WTC11 (cell line): Measurements from ENCODE around the gene CLUH. TPM values are rescaled to one million over a fixed set of nuclear protein-coding genes. Genes with fewer than 3 reads are reported as not detected.

ENCODE experiments used
- ATAC-seq: fragments of 200-7000 bp; cut with Tn5 transposase; 2 replicates; pipeline ENCODE4 v1.10.0; 2021; ENCODE audit warnings: mild to moderate bottlenecking, moderate library complexity
- CTCF ChIA-PET: fragments of 300-600 bp; sonication (Branson Sonifier 250); formaldehyde crosslinking; loops from one replicate; lab custom pipeline; 2021; ENCODE audit warnings: antibody characterized with exemption; lab: Charles Lee
- POLR2A ChIA-PET: fragments of 350-600 bp; sonication (Branson Sonifier 250); formaldehyde crosslinking; loops from one replicate; lab custom pipeline; 2021; ENCODE audit warnings: antibody characterized with exemption; lab: Charles Lee
- DNase-seq: peaks from one replicate; pipeline ENCODE4 v3.0.0; 2021; ENCODE audit warnings: low spot score
- H3K27ac Mint-ChIP-seq: 2 replicates; pipeline ENCODE4 v1.8.0; 2021; ENCODE audit warnings: mixed read lengths
- H3K27me3 Mint-ChIP-seq: 2 replicates; pipeline ENCODE4 v1.8.0; 2021; ENCODE audit warnings: low read depth, mild to moderate bottlenecking, moderate library complexity, mixed read lengths
- H3K36me3 Mint-ChIP-seq: 2 replicates; pipeline ENCODE4 v1.8.0; 2021; ENCODE audit warnings: mixed read lengths
- H3K4me1 Mint-ChIP-seq: 2 replicates; pipeline ENCODE4 v1.8.0; 2022; ENCODE audit warnings: mixed read lengths
- H3K4me3 Mint-ChIP-seq: 2 replicates; pipeline ENCODE4 v1.8.0; 2021; ENCODE audit warnings: mild to moderate bottlenecking, moderate library complexity, mixed read lengths
- H3K9me3 Mint-ChIP-seq: 2 replicates; pipeline ENCODE4 v1.8.0; 2021; ENCODE audit warnings: mixed read lengths
- CREM ChIP-seq: sonication (generic); formaldehyde crosslinking; IDR thresholded peaks from 2 replicates; pipeline ENCODE4 v1.8.1; 2022; ENCODE audit warnings: mild to moderate bottlenecking, missing genetic modification reagents, moderate library complexity
- EMX1 ChIP-seq: fragments of 250-450 bp; sonication (Bioruptor Pico); IDR thresholded peaks from 2 replicates; pipeline ENCODE4 v1.8.0; 2021; ENCODE audit warnings: mild to moderate bottlenecking
- FOXP1 ChIP-seq: sonication (generic); formaldehyde crosslinking; IDR thresholded peaks from 2 replicates; pipeline ENCODE4 v1.8.0; 2022; ENCODE audit warnings: missing genetic modification reagents, mild to moderate bottlenecking, moderate library complexity, borderline replicate concordance
- GABPB1 ChIP-seq: sonication (generic); formaldehyde crosslinking; IDR thresholded peaks from 2 replicates; pipeline ENCODE4 v1.8.1; 2023; ENCODE audit warnings: mild to moderate bottlenecking, missing genetic modification reagents
- NR1H2 ChIP-seq: sonication (generic); formaldehyde crosslinking; IDR thresholded peaks from 2 replicates; pipeline ENCODE4 v1.9.0; 2021; ENCODE audit warnings: mild to moderate bottlenecking, moderate library complexity, missing genetic modification reagents
- OVOL2 ChIP-seq: fragments of 250-450 bp; sonication (Bioruptor Pico); IDR thresholded peaks from 2 replicates; pipeline ENCODE4 v1.9.0; 2021; ENCODE audit warnings: mild to moderate bottlenecking, borderline replicate concordance
- PRRX2 ChIP-seq: fragments of 250-450 bp; sonication (Bioruptor Pico); IDR thresholded peaks from 2 replicates; pipeline ENCODE4 v1.8.0; 2021; ENCODE audit warnings: mild to moderate bottlenecking
- RELA ChIP-seq: sonication (generic); formaldehyde crosslinking; IDR thresholded peaks from 2 replicates; pipeline ENCODE4 v1.8.1; 2022; ENCODE audit warnings: missing genetic modification reagents, mild to moderate bottlenecking, borderline replicate concordance
- SMAD3 ChIP-seq: sonication (generic); formaldehyde crosslinking; IDR thresholded peaks from 2 replicates; pipeline ENCODE4 v1.8.0; 2022; ENCODE audit warnings: missing genetic modification reagents, mild to moderate bottlenecking, borderline replicate concordance
- TCF7 ChIP-seq: sonication (generic); formaldehyde crosslinking; IDR thresholded peaks from 2 replicates; pipeline ENCODE4 v1.8.0; 2022; ENCODE audit warnings: mild to moderate bottlenecking, low read depth, missing genetic modification reagents, moderate library complexity
- TEAD4 ChIP-seq: sonication (generic); formaldehyde crosslinking; IDR thresholded peaks from 2 replicates; pipeline ENCODE4 v1.8.0; 2022; ENCODE audit warnings: mild to moderate bottlenecking, missing genetic modification reagents
- ZNF121 ChIP-seq: sonication (generic); formaldehyde crosslinking; IDR thresholded peaks from 2 replicates; pipeline ENCODE4 v1.8.0; 2023; ENCODE audit warnings: missing genetic modification reagents
- ZNF219 ChIP-seq: sonication (generic); formaldehyde crosslinking; IDR thresholded peaks from 2 replicates; pipeline ENCODE4 v1.8.0; 2023; ENCODE audit warnings: missing genetic modification reagents, mild to moderate bottlenecking, borderline replicate concordance
- ZNF317 ChIP-seq: sonication (generic); formaldehyde crosslinking; IDR thresholded peaks from 2 replicates; pipeline ENCODE4 v1.8.1; 2023; ENCODE audit warnings: low read depth, mild to moderate bottlenecking, moderate library complexity, missing genetic modification reagents, borderline replicate concordance
- ZNF396 ChIP-seq: fragments of 250-450 bp; sonication (Bioruptor Pico); IDR thresholded peaks from 2 replicates; pipeline ENCODE4 v1.8.0; 2021; ENCODE audit warnings: mild to moderate bottlenecking, moderate library complexity, borderline replicate concordance
- ZNF423 ChIP-seq: fragments of 250-450 bp; sonication (Bioruptor Pico); IDR thresholded peaks from 2 replicates; pipeline ENCODE4 v2.1.2; 2022; ENCODE audit warnings: mild to moderate bottlenecking, moderate library complexity
- total RNA-seq: library from RNA; stranded (reverse); gene quantifications from 3 replicates; pipeline ENCODE4 v1.2.3, GENCODE V29; 2021
- TF ChIP-seq, protein P1 (sequence below): sonication (generic); formaldehyde crosslinking; IDR thresholded peaks from 2 replicates; pipeline ENCODE4 v1.8.0; 2022; ENCODE audit warnings: mild to moderate bottlenecking, missing genetic modification reagents
- TF ChIP-seq, protein P2 (sequence below): fragments of 250-450 bp; sonication (Bioruptor Pico); IDR thresholded peaks from 2 replicates; pipeline ENCODE4 v1.9.0; 2021; ENCODE audit warnings: mild to moderate bottlenecking
- TF ChIP-seq, protein P3 (sequence below): fragments of 250-450 bp; sonication (Bioruptor Pico); IDR thresholded peaks from 2 replicates; pipeline ENCODE4 v1.9.0; 2021; ENCODE audit warnings: moderate library complexity, mild to moderate bottlenecking, inconsistent platforms, borderline replicate concordance
- TF ChIP-seq, protein P4 (sequence below): sonication (generic); formaldehyde crosslinking; IDR thresholded peaks from 2 replicates; pipeline ENCODE4 v1.8.1; 2022; ENCODE audit warnings: mild to moderate bottlenecking, moderate library complexity, missing genetic modification reagents
- TF ChIP-seq, protein P5 (sequence below): sonication (generic); formaldehyde crosslinking; IDR thresholded peaks from 2 replicates; pipeline ENCODE4 v1.8.0; 2022; ENCODE audit warnings: missing genetic modification reagents
- TF ChIP-seq, protein P6 (sequence below): fragments of 250-450 bp; sonication (Bioruptor Pico); IDR thresholded peaks from 2 replicates; pipeline ENCODE4 v2.1.2; 2022; ENCODE audit warnings: mild to moderate bottlenecking, moderate library complexity
- TF ChIP-seq, protein P7 (sequence below): fragments of 200-600 bp; IDR thresholded peaks from 2 replicates; pipeline ENCODE4 v1.8.0; 2022; ENCODE audit warnings: antibody characterized with exemption

The CLUH gene
- total RNA-seq, 1 experiment from 2014 or later: 105 TPM

DNA sequence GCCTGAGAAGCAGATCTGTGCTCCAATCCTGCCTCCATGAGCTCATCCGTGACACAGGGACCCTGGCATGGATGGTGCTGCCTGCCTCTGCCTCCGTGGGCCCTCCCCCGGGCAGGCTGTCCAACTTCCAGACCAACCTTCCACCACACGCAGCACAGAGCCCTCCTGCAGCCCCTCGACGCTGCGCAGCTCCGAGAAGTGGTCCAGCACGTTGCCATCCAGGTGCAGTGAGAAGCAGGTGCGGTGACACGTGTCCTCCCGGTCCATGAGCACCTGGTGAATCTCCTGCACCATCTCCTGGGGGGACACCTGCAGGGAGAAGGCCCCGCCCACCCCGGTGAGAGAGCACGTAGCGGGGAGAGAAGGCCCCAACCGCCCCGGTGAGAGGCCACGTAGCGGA, 8.4 kb downstream of the CLUH start:
- POLR2A ChIA-PET: no interaction called here
- peak; percentile 10 for DNase-seq
- Mint-ChIP-seq H3K27me3 (no peaks in the 10 kb centered on the region), H3K27ac (no peak overlapping the region), H3K36me3 (peaks cover 18% of the 10 kb centered on the region), H3K4me3 (no peak overlapping the region)
- TF ChIP-seq CREM (CRISPR knock-in tag) (no peak), ZNF317 (CRISPR knock-in tag) (no peak), GABPB1 (no peak), ZNF423 (CRISPR knock-in tag) (no peak), FOXP1 (CRISPR knock-in tag) (no peak), RELA (CRISPR knock-in tag) (no peak), OVOL2 (CRISPR knock-in tag) (no peak), SMAD3 (CRISPR knock-in tag) (no peak), TEAD4 (CRISPR knock-in tag) (no peak), TCF7 (no peak)
- TF ChIP-seq, protein P1, sequence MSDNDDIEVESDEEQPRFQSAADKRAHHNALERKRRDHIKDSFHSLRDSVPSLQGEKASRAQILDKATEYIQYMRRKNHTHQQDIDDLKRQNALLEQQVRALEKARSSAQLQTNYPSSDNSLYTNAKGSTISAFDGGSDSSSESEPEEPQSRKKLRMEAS (CRISPR knock-in tag): no peak
- TF ChIP-seq, protein P2, sequence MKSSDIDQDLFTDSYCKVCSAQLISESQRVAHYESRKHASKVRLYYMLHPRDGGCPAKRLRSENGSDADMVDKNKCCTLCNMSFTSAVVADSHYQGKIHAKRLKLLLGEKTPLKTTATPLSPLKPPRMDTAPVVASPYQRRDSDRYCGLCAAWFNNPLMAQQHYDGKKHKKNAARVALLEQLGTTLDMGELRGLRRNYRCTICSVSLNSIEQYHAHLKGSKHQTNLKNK (CRISPR knock-in tag): no peak
- TF ChIP-seq, protein P3, sequence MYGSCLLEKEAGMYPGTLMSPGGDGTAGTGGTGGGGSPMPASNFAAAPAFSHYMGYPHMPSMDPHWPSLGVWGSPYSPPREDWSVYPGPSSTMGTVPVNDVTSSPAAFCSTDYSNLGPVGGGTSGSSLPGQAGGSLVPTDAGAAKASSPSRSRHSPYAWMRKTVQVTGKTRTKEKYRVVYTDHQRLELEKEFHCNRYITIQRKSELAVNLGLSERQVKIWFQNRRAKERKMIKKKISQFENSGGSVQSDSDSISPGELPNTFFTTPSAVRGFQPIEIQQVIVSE (CRISPR knock-in tag): no peak
- TF ChIP-seq, all 79 proteins: peak for 0
- CTCF ChIA-PET: interaction anchor here (0.7 to 1.9 kb wide), 5 partner anchors 8 to 321 kb away, joined by 3 to 9 read pairs (median 5); no protein-coding TSS in a partner anchor
- Mint-ChIP-seq H3K9me3 (no peaks in the 10 kb centered on the region), H3K4me1 (peaks cover 18% of the 10 kb centered on the region)
- ATAC-seq: no peak

DNA sequence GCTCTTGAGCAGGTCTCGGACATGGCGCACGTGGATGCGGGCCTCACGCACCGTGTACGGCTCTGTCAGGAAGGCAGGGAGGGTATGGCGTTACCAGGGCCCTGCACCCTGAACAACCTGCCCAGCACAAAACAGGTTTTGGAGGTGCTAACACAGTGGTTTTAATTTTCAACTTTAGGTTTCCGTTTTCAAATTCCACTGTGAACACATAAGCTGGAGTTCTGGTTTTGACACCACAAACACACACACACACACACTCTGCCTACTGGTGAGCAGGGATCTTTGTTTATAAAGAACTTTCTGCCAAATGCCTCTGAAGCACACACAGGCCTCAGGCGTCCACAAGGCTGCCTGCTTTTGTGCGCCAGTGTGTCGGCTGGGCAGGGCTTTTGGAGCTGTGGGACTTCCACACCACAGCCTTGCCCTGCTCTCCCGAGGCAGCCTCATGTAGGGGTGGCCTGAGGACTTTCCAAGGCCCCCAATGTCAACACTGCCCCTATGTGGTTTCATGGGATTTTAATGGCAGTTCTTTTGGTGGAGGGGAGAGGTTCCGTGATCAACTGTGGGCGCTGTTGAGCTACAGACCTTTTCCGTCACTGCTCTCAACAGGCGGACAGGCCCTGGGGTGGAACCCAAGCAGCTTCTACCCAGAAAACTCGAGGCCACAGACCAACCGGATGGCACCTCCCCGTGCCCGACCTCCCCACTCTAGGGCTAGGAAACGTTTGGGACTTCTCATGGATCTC, 9.4 kb downstream of the CLUH start:
- Mint-ChIP-seq H3K27ac (peak overlapping the region; percentile 65; the same call in 1 of the 2 replicates), H3K27me3 (no peaks in the 10 kb centered on the region), H3K36me3 (peaks cover 20% of the 10 kb centered on the region), H3K9me3 (no peaks in the 10 kb centered on the region), H3K4me1 (peaks cover 16% of the 10 kb centered on the region), H3K4me3 (no peak overlapping the region)
- ChIA-PET POLR2A (interaction anchor here (0.5 kb wide), 1 partner anchor 76 kb away, joined by 5 read pairs; no protein-coding TSS in a partner anchor), CTCF (interaction anchor here (0.6 to 1.9 kb wide), 10 partner anchors 9 to 320 kb away, joined by 3 to 9 read pairs (median 4); no protein-coding TSS in a partner anchor)
- peak; percentile 29 for ATAC-seq
- DNase-seq: peak; percentile 20
- TF ChIP-seq RELA (CRISPR knock-in tag): no peak
- TF ChIP-seq, protein P4, sequence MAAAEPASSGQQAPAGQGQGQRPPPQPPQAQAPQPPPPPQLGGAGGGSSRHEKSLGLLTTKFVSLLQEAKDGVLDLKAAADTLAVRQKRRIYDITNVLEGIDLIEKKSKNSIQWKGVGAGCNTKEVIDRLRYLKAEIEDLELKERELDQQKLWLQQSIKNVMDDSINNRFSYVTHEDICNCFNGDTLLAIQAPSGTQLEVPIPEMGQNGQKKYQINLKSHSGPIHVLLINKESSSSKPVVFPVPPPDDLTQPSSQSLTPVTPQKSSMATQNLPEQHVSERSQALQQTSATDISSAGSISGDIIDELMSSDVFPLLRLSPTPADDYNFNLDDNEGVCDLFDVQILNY (CRISPR knock-in tag): no peak
- no peak for TF ChIP-seq TEAD4 (CRISPR knock-in tag)
- TF ChIP-seq EMX1 (CRISPR knock-in tag): no peak
- TF ChIP-seq, protein P5, sequence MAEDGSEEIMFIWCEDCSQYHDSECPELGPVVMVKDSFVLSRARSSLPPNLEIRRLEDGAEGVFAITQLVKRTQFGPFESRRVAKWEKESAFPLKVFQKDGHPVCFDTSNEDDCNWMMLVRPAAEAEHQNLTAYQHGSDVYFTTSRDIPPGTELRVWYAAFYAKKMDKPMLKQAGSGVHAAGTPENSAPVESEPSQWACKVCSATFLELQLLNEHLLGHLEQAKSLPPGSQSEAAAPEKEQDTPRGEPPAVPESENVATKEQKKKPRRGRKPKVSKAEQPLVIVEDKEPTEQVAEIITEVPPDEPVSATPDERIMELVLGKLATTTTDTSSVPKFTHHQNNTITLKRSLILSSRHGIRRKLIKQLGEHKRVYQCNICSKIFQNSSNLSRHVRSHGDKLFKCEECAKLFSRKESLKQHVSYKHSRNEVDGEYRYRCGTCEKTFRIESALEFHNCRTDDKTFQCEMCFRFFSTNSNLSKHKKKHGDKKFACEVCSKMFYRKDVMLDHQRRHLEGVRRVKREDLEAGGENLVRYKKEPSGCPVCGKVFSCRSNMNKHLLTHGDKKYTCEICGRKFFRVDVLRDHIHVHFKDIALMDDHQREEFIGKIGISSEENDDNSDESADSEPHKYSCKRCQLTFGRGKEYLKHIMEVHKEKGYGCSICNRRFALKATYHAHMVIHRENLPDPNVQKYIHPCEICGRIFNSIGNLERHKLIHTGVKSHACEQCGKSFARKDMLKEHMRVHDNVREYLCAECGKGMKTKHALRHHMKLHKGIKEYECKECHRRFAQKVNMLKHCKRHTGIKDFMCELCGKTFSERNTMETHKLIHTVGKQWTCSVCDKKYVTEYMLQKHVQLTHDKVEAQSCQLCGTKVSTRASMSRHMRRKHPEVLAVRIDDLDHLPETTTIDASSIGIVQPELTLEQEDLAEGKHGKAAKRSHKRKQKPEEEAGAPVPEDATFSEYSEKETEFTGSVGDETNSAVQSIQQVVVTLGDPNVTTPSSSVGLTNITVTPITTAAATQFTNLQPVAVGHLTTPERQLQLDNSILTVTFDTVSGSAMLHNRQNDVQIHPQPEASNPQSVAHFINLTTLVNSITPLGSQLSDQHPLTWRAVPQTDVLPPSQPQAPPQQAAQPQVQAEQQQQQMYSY (CRISPR knock-in tag): no peak
- TF ChIP-seq GABPB1: no peak
- TF ChIP-seq NR1H2 (CRISPR knock-in tag): no peak
- TF ChIP-seq, protein P6, sequence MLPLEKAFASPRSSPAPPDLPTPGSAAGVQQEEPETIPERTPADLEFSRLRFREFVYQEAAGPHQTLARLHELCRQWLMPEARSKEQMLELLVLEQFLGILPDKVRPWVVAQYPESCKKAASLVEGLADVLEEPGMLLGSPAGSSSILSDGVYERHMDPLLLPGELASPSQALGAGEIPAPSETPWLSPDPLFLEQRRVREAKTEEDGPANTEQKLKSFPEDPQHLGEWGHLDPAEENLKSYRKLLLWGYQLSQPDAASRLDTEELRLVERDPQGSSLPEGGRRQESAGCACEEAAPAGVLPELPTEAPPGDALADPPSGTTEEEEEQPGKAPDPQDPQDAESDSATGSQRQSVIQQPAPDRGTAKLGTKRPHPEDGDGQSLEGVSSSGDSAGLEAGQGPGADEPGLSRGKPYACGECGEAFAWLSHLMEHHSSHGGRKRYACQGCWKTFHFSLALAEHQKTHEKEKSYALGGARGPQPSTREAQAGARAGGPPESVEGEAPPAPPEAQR (CRISPR knock-in tag): no peak
- no peak for TF ChIP-seq PRRX2 (CRISPR knock-in tag)
- TF ChIP-seq ZNF121 (CRISPR knock-in tag): no peak
- TF ChIP-seq, protein P7, sequence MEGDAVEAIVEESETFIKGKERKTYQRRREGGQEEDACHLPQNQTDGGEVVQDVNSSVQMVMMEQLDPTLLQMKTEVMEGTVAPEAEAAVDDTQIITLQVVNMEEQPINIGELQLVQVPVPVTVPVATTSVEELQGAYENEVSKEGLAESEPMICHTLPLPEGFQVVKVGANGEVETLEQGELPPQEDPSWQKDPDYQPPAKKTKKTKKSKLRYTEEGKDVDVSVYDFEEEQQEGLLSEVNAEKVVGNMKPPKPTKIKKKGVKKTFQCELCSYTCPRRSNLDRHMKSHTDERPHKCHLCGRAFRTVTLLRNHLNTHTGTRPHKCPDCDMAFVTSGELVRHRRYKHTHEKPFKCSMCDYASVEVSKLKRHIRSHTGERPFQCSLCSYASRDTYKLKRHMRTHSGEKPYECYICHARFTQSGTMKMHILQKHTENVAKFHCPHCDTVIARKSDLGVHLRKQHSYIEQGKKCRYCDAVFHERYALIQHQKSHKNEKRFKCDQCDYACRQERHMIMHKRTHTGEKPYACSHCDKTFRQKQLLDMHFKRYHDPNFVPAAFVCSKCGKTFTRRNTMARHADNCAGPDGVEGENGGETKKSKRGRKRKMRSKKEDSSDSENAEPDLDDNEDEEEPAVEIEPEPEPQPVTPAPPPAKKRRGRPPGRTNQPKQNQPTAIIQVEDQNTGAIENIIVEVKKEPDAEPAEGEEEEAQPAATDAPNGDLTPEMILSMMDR: no peak
- TF ChIP-seq ZNF396 (CRISPR knock-in tag): no peak
- TF ChIP-seq ZNF219 (CRISPR knock-in tag): no peak
